ENCODE results near the gene TMEM184A. TPM values are rescaled to one million over a fixed set of nuclear protein-coding genes. Genes with fewer than 3 reads are reported as not detected.
A peak's percentile ranks its signal among the peaks of the same experiment; 100 is the strongest.

Gene TMEM184A
- total and polyA plus RNA-seq, 2 of the 13 experiments (the other 11 are each of a cell fraction or from before 2014, with no cell fraction given), result 9.5 to 20.4 TPM

DNA sequence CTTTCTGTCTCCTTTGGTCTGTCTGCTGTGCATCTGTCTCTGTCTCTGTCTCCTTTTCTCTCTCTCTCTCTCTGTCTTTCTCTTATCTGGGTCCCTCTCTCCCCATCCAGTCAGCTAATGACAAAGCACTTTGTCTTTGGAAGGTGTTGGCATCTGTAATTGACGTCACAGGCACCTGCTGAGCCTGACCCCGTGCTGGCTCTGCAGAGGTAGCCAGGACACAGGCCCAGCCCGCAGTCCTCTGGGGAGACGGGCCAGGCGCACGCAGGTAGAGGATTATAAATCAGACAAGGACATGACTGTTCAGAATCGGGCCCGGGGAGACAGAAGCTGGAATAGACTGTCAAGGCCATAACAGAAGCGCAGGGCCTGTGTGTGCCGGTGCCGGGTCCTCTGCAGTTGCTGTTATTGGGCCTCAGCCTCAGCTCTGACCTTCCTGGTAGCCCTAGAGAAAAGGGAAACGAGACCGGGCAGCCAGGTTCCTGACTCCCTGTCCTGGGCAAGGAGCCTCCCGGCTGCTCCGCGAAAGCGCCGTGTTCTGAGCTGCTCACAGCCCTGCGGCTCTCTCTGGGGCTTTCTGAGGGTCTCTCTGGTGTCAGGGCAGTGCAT, 24.5 kb upstream of the TMEM184A start:
- POLR2A ChIA-PET, result no interaction called here
- H3K4me3 ChIP-seq (replicated peaks in 1 of 3; ENCODE audit: insufficient read depth in 1 of 3, low read depth in 2 of 3, low read length in 3 of 3), result no peak overlapping the region
- H3K79me2 ChIP-seq (ENCODE audit: insufficient read depth, low read length), result no peaks in the 10 kb centered on the region
- no peak for ATAC-seq
- CTCF ChIA-PET (ENCODE audit: low intra/inter-chr PET ratio, low total read pairs), result interaction anchor here (1.6 kb wide), 1 partner anchor 13 kb away, joined by 6 read pairs; no protein-coding TSS in a partner anchor
- FAIRE-seq, result no peak
- WGBS (ENCODE audit: low lambda C conversion rate), result 60% methylated on average over 16 of the region's 19 CpGs
- H3K4me2 ChIP-seq (ENCODE audit: low read depth, low read length), result no peak overlapping the region
- H3K9ac ChIP-seq (ENCODE audit: insufficient read depth, low read depth, low read length), result no peak overlapping the region
- H3K27me3 ChIP-seq (ENCODE audit: control insufficient read depth in 1 of 2, insufficient read depth in 2 of 2, low read length in 2 of 2), result peaks cover 0 to 19% of the 10 kb centered on the region in 2 experiments; a peak in 3 of 5 replicates
- peak; percentile 73 for TF ChIP-seq CREB1 (IDR thresholded peaks at IDR 0.05)
- no peak for TF ChIP-seq CREB1 (CRISPR knock-in tag; IDR thresholded peaks at IDR 0.05)
- TF ChIP-seq CCDC6 (CRISPR knock-in tag; IDR thresholded peaks at IDR 0.05), result no peak
- no peaks in the 10 kb centered on the region for H3K9me3 ChIP-seq (ENCODE audit: low read length)
- H2AFZ ChIP-seq (ENCODE audit: low read length), result no peak overlapping the region
- no peaks in the 10 kb centered on the region for H3K36me3 ChIP-seq (replicated peaks in 1 of 2; ENCODE audit: control insufficient read depth in 1 of 2, insufficient read depth in 2 of 2, low read length in 2 of 2)
- BruUV-seq (replicated peaks), result no TSS peak
- H3K27ac ChIP-seq (ENCODE audit: extremely low read length, insufficient read depth, low read length), result no peak overlapping the region
- intact Hi-C loops (cut with micrococcal nuclease; ENCODE audit: unreplicated experiment), result no loop called here
- H4K20me1 ChIP-seq (ENCODE audit: insufficient read depth, low read length), result no peaks in the 10 kb centered on the region
- DNase-seq (ENCODE audit: low spot score), result no peak
- H3K4me1 ChIP-seq (ENCODE audit: insufficient read depth, low read length), result no peaks in the 10 kb centered on the region
- in situ Hi-C loops (cut with HindIII; ENCODE audit: extremely low pct_ligation_motif_present, low pct_unique_long_range_greater_than_20kb), result loop anchor here (10.0 to 25.0 kb wide), 2 partner anchors 174 to 632 kb away; no protein-coding TSS in a partner anchor

DNA sequence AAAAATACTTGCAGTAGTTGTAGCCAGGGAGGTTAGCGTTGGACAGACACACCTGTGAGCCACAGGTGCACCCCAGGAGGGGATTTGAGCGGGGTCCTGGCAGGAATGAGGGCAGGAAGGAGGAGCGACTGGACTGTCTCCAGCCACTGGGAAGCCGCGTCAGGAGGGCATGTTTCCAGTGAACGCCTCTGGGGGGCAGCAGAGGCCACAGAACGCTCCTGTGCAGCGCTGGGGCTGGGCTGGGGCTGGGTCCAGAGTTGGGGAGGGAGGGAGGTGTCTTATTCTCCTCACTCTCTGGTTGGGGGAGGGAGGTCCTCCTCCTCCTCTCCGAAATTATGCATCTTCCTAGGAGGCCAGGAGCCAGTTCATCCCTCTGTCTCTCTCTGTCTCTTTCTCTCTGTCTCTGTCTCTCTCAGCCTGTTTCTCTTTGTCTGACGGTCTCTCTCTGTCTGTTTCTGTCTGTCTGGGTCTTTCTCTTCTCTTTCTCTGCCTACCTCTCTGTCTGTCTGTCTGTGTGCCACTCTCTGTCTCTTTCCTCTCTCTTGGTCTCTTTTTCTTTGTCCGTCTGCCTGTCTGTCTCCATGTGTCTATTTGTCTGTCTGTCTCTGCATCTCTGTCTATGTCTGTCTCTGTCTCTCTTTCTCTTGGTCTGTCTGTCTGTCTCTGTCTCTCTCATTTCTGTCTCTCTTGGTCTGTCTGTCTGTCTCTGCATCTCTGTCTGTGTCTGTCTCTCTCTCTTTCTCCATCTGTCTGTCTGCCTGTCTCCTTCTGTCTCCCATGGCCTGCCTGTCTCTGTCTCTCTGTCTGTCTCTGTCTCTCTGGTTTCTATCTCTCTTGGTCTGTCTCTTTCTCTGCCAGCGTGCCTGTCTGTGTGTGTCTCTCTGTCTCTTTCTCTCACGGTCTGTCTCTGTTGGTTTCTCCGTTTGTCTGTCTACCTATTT, 23.7 kb upstream of the TMEM184A start:
- 13% methylated on average over 11 of the region's 14 CpGs for WGBS (ENCODE audit: low lambda C conversion rate)
- DNase-seq (ENCODE audit: low spot score) (peak; percentile 41), ATAC-seq (peak; percentile 98), FAIRE-seq (peak; percentile 46)
- in situ Hi-C loops (cut with HindIII; ENCODE audit: extremely low pct_ligation_motif_present, low pct_unique_long_range_greater_than_20kb), result loop anchor here (10.0 to 25.0 kb wide), 2 partner anchors 175 to 633 kb away; no protein-coding TSS in a partner anchor
- Histone ChIP-seq H2AFZ (ENCODE audit: low read length) (no peak overlapping the region), H3K4me3 (replicated peaks in 1 of 3; ENCODE audit: insufficient read depth in 1 of 3, low read depth in 2 of 3, low read length in 3 of 3) (no peak overlapping the region), H3K79me2 (ENCODE audit: insufficient read depth, low read length) (no peaks in the 10 kb centered on the region), H3K27ac (ENCODE audit: extremely low read length, insufficient read depth, low read length) (no peak overlapping the region), H4K20me1 (ENCODE audit: insufficient read depth, low read length) (no peaks in the 10 kb centered on the region), H3K4me2 (ENCODE audit: low read depth, low read length) (no peak overlapping the region), H3K9me3 (ENCODE audit: low read length) (no peaks in the 10 kb centered on the region), H3K36me3 (replicated peaks in 1 of 2; ENCODE audit: control insufficient read depth in 1 of 2, insufficient read depth in 2 of 2, low read length in 2 of 2) (no peaks in the 10 kb centered on the region), H3K9ac (ENCODE audit: insufficient read depth, low read depth, low read length) (no peak overlapping the region), H3K4me1 (ENCODE audit: insufficient read depth, low read length) (no peaks in the 10 kb centered on the region), H3K27me3 (ENCODE audit: control insufficient read depth in 1 of 2, insufficient read depth in 2 of 2, low read length in 2 of 2) (peaks cover 0 to 12% of the 10 kb centered on the region in 2 experiments; a peak in 3 of 5 replicates)
- intact Hi-C loops (cut with micrococcal nuclease; ENCODE audit: unreplicated experiment), result loop anchor here (5.0 kb wide), 1 partner anchor 178 kb away; no protein-coding TSS in a partner anchor
- BruUV-seq (replicated peaks), result no TSS peak
- ChIA-PET CTCF (ENCODE audit: low intra/inter-chr PET ratio, low total read pairs) (interaction anchor here (0.8 to 1.6 kb wide), 3 partner anchors 14 to 180 kb away, joined by 3 to 6 read pairs (median 4); no protein-coding TSS in a partner anchor), POLR2A (no interaction called here)
- TF ChIP-seq ZNF547 (CRISPR knock-in tag; IDR thresholded peaks at IDR 0.05) (no peak), ISX (CRISPR knock-in tag; conservative IDR thresholded peaks at IDR 0.05) (no peak), SIN3A (IDR thresholded peaks at IDR 0.05; ENCODE audit: borderline replicate concordance, low read depth, low read length) (no peak), ATAD3A (CRISPR knock-in tag; IDR thresholded peaks at IDR 0.05) (no peak), SUZ12 (IDR thresholded peaks at IDR 0.05; ENCODE audit: low read depth, low read length) (no peak), FOSL2 (CRISPR knock-in tag; IDR thresholded peaks at IDR 0.05) (no peak)
- TF ChIP-seq, protein P1, sequence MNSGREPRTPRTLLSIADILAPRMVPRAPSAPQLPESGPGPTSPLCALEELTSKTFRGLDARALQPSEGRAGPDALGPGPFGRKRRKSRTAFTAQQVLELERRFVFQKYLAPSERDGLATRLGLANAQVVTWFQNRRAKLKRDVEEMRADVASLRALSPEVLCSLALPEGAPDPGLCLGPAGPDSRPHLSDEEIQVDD (CRISPR knock-in tag; IDR thresholded peaks at IDR 0.05; ENCODE audit: borderline replicate concordance), result no peak
- TF ChIP-seq, protein P2, sequence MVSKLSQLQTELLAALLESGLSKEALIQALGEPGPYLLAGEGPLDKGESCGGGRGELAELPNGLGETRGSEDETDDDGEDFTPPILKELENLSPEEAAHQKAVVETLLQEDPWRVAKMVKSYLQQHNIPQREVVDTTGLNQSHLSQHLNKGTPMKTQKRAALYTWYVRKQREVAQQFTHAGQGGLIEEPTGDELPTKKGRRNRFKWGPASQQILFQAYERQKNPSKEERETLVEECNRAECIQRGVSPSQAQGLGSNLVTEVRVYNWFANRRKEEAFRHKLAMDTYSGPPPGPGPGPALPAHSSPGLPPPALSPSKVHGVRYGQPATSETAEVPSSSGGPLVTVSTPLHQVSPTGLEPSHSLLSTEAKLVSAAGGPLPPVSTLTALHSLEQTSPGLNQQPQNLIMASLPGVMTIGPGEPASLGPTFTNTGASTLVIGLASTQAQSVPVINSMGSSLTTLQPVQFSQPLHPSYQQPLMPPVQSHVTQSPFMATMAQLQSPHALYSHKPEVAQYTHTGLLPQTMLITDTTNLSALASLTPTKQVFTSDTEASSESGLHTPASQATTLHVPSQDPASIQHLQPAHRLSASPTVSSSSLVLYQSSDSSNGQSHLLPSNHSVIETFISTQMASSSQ (IDR thresholded peaks at IDR 0.05; ENCODE audit: low read depth), result no peak
- TF ChIP-seq, protein P2 (CRISPR knock-in tag; IDR thresholded peaks at IDR 0.05; ENCODE audit: borderline replicate concordance), result no peak

All from HepG2 (cell line).